Epithelial cell of proximal tubule (primary cell): ENCODE data around the gene MTUS2. TPM values are rescaled to one million over a fixed set of nuclear protein-coding genes. Genes with fewer than 3 reads are reported as not detected.

Experiments used
- DNase-seq: peaks from one replicate; pipeline ENCODE4 v3.0.0-alpha.2; 2011; ENCODE audit warnings: low read depth
- H3K4me3 ChIP-seq: 2 replicates; pipeline ENCODE4 v1.5.1; 2011; ENCODE audit warnings: low read depth, mild to moderate bottlenecking, low read length
- total RNA-seq: library from RNA; depleted of rRNA; stranded (reverse); fragments of >200 nt; gene quantifications from 2 replicates; pipeline ENCODE4 v1.2.3, GENCODE V29; 2015
- TF ChIP-seq, protein P1 (sequence below): conservative IDR thresholded peaks from 2 replicates; pipeline ENCODE4 v1.5.1; 2012; ENCODE audit warnings: low read depth, mild to moderate bottlenecking, low read length

MTUS2 gene
- total RNA-seq, 1 donor from 2014 or later: not detected

DNA sequence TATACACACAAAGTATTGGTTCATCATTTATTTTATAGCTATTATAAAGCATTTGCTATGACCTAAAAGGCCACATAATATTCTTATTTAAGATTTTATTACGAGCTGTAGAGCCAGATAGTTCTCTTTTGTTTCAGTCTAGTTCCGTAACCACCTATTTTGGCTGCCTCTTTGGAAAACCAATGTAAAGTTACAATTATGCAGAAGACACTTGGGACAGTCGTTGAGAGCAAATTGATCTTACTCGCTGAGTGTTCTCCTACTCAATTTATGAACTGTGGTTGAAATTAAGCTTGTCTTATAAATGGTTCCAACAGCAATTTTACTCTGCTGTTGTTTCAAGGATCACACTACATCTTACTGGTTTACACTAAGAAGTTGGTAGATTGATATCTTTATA lies 653.0 kb downstream of the MTUS2 start:
- H3K4me3 ChIP-seq: no peak overlapping the region
- no peak for DNase-seq
- TF ChIP-seq, protein P1, sequence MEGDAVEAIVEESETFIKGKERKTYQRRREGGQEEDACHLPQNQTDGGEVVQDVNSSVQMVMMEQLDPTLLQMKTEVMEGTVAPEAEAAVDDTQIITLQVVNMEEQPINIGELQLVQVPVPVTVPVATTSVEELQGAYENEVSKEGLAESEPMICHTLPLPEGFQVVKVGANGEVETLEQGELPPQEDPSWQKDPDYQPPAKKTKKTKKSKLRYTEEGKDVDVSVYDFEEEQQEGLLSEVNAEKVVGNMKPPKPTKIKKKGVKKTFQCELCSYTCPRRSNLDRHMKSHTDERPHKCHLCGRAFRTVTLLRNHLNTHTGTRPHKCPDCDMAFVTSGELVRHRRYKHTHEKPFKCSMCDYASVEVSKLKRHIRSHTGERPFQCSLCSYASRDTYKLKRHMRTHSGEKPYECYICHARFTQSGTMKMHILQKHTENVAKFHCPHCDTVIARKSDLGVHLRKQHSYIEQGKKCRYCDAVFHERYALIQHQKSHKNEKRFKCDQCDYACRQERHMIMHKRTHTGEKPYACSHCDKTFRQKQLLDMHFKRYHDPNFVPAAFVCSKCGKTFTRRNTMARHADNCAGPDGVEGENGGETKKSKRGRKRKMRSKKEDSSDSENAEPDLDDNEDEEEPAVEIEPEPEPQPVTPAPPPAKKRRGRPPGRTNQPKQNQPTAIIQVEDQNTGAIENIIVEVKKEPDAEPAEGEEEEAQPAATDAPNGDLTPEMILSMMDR: no peak

DNA sequence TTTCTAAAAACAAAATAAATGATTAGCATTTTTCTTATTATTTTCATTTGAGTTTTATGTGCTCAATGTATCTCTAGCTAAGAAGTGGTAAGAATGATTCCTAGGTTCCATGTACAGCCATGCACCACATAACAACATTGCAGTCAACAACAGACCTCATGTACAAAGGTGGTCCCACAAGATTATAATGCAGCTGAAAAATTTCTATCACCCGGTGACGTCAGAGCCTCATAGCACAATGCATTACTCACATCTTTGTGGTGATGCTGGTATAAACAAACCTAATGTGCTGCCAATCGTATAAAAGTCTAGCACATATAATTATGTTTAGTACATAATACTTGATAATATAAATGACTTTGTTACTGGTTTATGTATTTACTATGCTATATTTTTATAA lies 654.9 kb downstream of the MTUS2 start:
- no peak for DNase-seq
- no peak overlapping the region for H3K4me3 ChIP-seq
- TF ChIP-seq, protein P1: no peak

DNA sequence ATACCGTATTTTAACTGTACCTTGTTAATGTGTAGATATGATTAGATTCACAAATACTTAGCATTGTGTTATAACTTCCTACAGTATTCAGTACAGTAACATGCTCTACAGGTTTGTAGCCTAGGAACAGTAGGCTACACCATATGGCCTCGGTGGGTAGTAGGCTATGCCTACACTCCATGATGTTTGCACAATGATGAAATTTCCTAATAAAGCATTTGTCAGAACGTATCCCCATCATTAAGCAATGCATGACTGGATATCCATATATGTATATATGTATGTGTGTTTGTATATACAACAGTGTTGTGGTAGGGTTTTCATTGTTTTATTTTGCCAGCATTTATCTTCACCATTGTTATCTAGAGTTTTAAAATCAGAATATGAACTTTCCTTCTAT lies 655.9 kb downstream of the MTUS2 start:
- TF ChIP-seq, protein P1: no peak
- no peak for DNase-seq
- no peak overlapping the region for H3K4me3 ChIP-seq

DNA sequence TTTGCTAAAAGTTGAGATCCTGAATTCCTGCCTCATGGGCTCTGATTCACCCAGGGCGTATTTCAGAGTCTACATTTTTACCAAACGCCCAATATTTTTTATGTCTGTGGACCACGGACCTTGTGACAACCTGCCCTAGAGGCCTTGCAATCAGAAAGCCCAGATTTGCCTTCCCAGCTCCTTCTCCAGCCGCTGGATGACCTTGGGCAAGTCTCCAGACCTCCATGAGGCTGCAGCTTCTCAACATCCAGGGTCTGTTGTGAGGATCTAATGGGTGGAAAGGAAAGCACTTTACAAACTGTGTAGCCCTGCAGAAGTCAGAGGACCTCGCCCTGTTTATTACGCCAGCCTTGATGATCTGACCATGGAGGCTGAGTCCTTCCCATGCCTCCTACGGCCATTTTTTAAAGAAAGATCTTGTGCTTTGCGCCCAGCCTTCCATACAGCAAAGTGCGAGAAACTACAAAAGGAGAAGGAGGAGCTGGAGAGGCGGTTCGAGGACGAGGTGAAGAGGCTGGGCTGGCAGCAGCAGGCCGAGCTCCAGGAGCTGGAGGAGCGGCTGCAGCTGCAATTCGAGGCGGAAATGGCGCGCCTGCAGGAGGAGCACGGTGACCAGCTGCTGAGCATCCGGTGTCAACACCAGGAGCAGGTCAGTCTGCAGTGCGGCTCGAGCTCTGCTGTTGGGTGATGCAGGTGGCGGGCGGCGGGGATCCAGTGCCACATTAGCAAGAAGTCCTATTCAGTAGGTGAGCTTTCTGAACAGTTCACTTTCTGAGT lies 659.8 kb downstream of the MTUS2 start:
- TF ChIP-seq, protein P1: no peak
- H3K4me3 ChIP-seq: no peak overlapping the region
- DNase-seq: no peak

DNA sequence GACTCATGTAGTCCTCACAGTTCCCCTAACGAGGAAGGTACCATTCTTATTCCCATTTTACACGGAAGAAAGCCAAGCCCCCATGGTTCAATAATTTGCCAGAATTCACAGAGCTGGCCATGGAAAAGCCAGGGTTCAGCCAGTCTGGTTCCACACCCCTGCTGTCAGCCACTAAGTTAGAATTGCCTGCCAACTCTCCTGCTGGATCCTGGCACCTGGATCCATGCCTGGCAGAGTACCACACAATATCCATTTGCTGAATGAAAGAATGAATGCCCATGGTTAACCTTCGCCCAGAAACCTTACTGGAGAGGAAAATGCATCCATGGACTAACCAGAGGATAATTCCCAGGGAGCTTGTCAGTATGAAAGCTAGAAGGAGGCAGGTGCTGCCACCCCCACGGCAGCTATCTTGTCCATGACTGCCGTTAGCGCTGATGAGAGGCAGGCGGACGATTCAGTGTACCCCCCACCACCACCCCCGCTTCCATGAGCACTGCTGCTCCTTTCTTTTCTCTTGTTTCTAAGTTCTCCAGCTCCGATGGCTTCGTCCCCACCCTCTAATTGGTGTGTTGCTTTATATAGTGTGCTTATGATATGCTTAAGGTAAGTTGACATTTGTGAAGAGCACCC lies 660.9 kb downstream of the MTUS2 start:
- TF ChIP-seq, protein P1: no peak
- DNase-seq: no peak
- H3K4me3 ChIP-seq: no peak overlapping the region

DNA sequence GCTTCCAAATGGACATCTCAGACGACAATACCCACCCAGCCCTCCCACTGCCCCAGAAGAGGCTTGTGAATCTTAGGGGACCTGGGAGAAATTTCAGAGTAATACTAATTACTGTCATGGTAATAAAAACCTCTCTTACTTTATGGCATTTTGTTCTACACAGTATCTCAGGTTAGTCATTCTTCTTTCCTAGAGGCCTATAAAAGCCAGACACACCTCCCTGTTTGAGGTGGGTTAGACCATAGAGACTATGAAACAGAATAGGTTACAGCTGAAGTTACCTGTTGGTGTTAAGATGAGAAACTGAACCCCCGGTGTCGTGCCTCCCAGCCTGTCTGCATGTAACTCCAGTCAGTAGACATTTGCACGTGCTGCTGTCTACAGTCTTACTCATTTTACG lies 661.5 kb downstream of the MTUS2 start:
- TF ChIP-seq, protein P1: no peak
- H3K4me3 ChIP-seq: no peak overlapping the region
- no peak for DNase-seq

DNA sequence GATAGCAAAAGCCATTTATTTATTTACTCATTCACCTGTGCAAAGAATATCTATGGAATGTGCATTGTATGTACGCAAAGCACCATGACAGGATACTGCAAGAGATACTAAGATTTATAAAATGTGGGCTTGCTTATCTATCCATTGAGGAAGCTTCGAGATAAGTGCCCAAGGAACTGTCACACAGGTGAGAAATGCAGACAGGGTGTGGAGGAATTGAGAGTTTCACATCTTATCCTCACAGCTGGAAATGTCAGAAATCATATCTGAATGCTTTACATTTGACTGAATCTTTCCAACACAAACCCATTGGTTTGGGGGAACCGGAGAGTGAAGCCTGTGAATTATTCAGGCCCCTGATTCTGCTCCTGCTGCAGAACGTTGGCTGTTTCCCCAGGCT lies 662.4 kb downstream of the MTUS2 start:
- TF ChIP-seq, protein P1: no peak

More for the DNA sequence above, 662.4 kb downstream of the MTUS2 start:
- H3K4me3 ChIP-seq: no peak overlapping the region
- no peak for DNase-seq
